ENCODE results near the gene FAM47E. TPM values are rescaled to one million over a fixed set of nuclear protein-coding genes. Genes with fewer than 3 reads are reported as not detected.

FAM47E gene
- total and polyA plus RNA-seq, 7 experiments from 2014 or later: 0.24 to 0.79 (median 0.45) TPM; not detected in 2

GRCh38 chr4:76305033-76305687 is 53.6 kb downstream of the FAM47E start:
- H3K4me1 Mint-ChIP-seq: peaks cover 20 to 47% (median 35%) of the 10 kb centered on the region in 7 donors
- ChIA-PET POLR2A (interaction anchor here (0.9 to 1.3 kb wide), 2 partner anchors 10 to 50 kb away, joined by 3 to 5 read pairs; no protein-coding TSS in a partner anchor), CTCF (interaction anchor here (0.6 to 2.7 kb wide), 4 partner anchors 18 to 125 kb away, joined by 3 to 11 read pairs (median 4); no protein-coding TSS in a partner anchor)
- DNase-seq: peak in 4 of 9 donors; percentile 5 to 14 (median 13)
- H3K36me3 ChIP-seq (ENCODE audit: control insufficient read depth in 2 of 3, insufficient read depth in 3 of 3, low read length in 3 of 3): peaks cover 0 to 5% (median 0%) of the 10 kb centered on the region in 3 experiments
- no peak overlapping the region for H3K27ac ChIP-seq (ENCODE audit: low read depth, low read length)
- H3K9me3 Mint-ChIP-seq: peaks cover 0 to 3% (median 0%) of the 10 kb centered on the region in 11 donors
- peaks cover 0 to 37% (median 5%) of the 10 kb centered on the region in 5 donors for H3K27me3 Mint-ChIP-seq
- H3K27ac Mint-ChIP-seq: peak overlapping the region; percentile 22 to 83 (median 52)
- peak overlapping the region; percentile 75 to 92 (median 82) for H3K4me3 Mint-ChIP-seq
- no peaks in the 10 kb centered on the region for H3K9me3 ChIP-seq (ENCODE audit: control insufficient read depth in 2 of 3, low read length in 3 of 3)
- no peaks in the 10 kb centered on the region for H3K27me3 ChIP-seq (ENCODE audit: control insufficient read depth in 2 of 2, insufficient read depth in 2 of 2, low read length in 2 of 2)
- peaks cover 0 to 13% (median 5%) of the 10 kb centered on the region in 5 donors for H3K36me3 Mint-ChIP-seq
- ATAC-seq: peak; percentile 22
- peak overlapping the region; percentile 62 for H3K4me3 ChIP-seq (ENCODE audit: low read length)
- H3K4me1 ChIP-seq (ENCODE audit: control insufficient read depth in 2 of 2, insufficient read depth in 2 of 2, low read length in 2 of 2): peaks cover 18% of the 10 kb centered on the region in 2 donors
- intact Hi-C loops (cut with micrococcal nuclease): loop anchor here (2.0 to 10.0 kb wide), 2 partner anchors 50 to 92 kb away; partner anchors contain the start of gene SCARB2 (in 1 of the 2)

GRCh38 chr4:76305971-76306881 is 54.7 kb downstream of the FAM47E start, which contains the start of gene STBD1:
TSS of gene STBD1 (plus strand) at chr4:76306733. CDS start at chr4:76306770, 37 bp downstream.
- ATAC-seq: peak; percentile 68
- ChIA-PET POLR2A (interaction anchor here (0.9 to 1.3 kb wide), 4 partner anchors 9 to 92 kb away, joined by 3 to 5 read pairs (median 4); no protein-coding TSS in a partner anchor), CTCF (interaction anchor here (0.9 to 2.7 kb wide), 2 partner anchors 17 to 71 kb away, joined by 3 to 11 read pairs; no protein-coding TSS in a partner anchor)
- Mint-ChIP-seq H3K4me3 (peak within 1 kb of the TSS; percentile 75 to 92 (median 82)), H3K27me3 (peaks cover 0 to 42% (median 5%) of the 10 kb centered on the region in 5 donors), H3K9me3 (peaks cover 0 to 1% (median 0%) of the 10 kb centered on the region in 11 donors), H3K4me1 (peaks cover 20 to 37% (median 32%) of the 10 kb centered on the region in 7 donors), H3K27ac (peak within 1 kb of the TSS in 7 of 9 donors; percentile 22 to 83 (median 63)), H3K36me3 (peaks cover 0 to 13% (median 0%) of the 10 kb centered on the region in 5 donors)
- H3K4me3 ChIP-seq (ENCODE audit: low read length): peak within 1 kb of the TSS; percentile 62
- H3K36me3 ChIP-seq (ENCODE audit: control insufficient read depth in 2 of 3, insufficient read depth in 3 of 3, low read length in 3 of 3): peaks cover 0 to 5% (median 0%) of the 10 kb centered on the region in 3 experiments
- H3K27ac ChIP-seq (ENCODE audit: low read depth, low read length): peak within 1 kb of the TSS; percentile 20
- H3K4me1 ChIP-seq (ENCODE audit: control insufficient read depth in 2 of 2, insufficient read depth in 2 of 2, low read length in 2 of 2): peaks cover 18% of the 10 kb centered on the region in 2 donors
- H3K9me3 ChIP-seq (ENCODE audit: control insufficient read depth in 2 of 3, low read length in 3 of 3): no peaks in the 10 kb centered on the region
- intact Hi-C loops (cut with micrococcal nuclease): loop anchor here (2.0 to 10.0 kb wide), 2 partner anchors 49 to 93 kb away; partner anchors contain the start of gene SCARB2 (in 2 of the 2)
- no peaks in the 10 kb centered on the region for H3K27me3 ChIP-seq (ENCODE audit: control insufficient read depth in 2 of 2, insufficient read depth in 2 of 2, low read length in 2 of 2)
- peak in 7 of 9 donors; percentile 5 to 54 (median 19) for DNase-seq

GRCh38 chr4:76306882-76307659 is 55.5 kb downstream of the FAM47E start:
- POLR2A ChIA-PET: interaction anchor here (1.3 kb wide), 1 partner anchor 10 kb away, joined by 4 read pairs; no protein-coding TSS in a partner anchor
- no peak overlapping the region for H3K27ac ChIP-seq (ENCODE audit: low read depth, low read length)
- CTCF ChIA-PET: interaction anchor here (2.7 kb wide), 1 partner anchor 71 kb away, joined by 11 read pairs; no protein-coding TSS in a partner anchor

GRCh38 chr4:76307660-76308014 is 56.1 kb downstream of the FAM47E start:
- H3K4me3 Mint-ChIP-seq: peak overlapping the region; percentile 57 to 92 (median 78)
- Histone ChIP-seq H3K27me3 (ENCODE audit: control insufficient read depth in 2 of 2, insufficient read depth in 2 of 2, low read length in 2 of 2) (no peaks in the 10 kb centered on the region), H3K4me3 (ENCODE audit: low read length) (no peak overlapping the region), H3K9me3 (ENCODE audit: control insufficient read depth in 2 of 3, low read length in 3 of 3) (no peaks in the 10 kb centered on the region), H3K4me1 (ENCODE audit: control insufficient read depth in 2 of 2, insufficient read depth in 2 of 2, low read length in 2 of 2) (peaks cover 18% of the 10 kb centered on the region in 2 donors), H3K27ac (ENCODE audit: low read depth, low read length) (no peak overlapping the region), H3K36me3 (ENCODE audit: control insufficient read depth in 2 of 3, insufficient read depth in 3 of 3, low read length in 3 of 3) (peaks cover 0 to 5% (median 0%) of the 10 kb centered on the region in 3 experiments)
- ATAC-seq: no peak
- H3K9me3 Mint-ChIP-seq: peaks cover 0 to 1% (median 0%) of the 10 kb centered on the region in 11 donors
- H3K36me3 Mint-ChIP-seq: peaks cover 0 to 11% (median 0%) of the 10 kb centered on the region in 5 donors
- no peak for DNase-seq
- intact Hi-C loops (cut with micrococcal nuclease): loop anchor here (1.0 to 10.0 kb wide), 3 partner anchors 47 to 95 kb away; partner anchors contain the start of gene SCARB2 (in 1 of the 2)
- peaks cover 0 to 45% (median 5%) of the 10 kb centered on the region in 5 donors for H3K27me3 Mint-ChIP-seq
- peak overlapping the region in 1 of 9 donors; percentile 21 for H3K27ac Mint-ChIP-seq
- ChIA-PET CTCF (interaction anchor here (2.7 kb wide), 1 partner anchor 70 kb away, joined by 11 read pairs; no protein-coding TSS in a partner anchor), POLR2A (interaction anchor here (1.3 kb wide), 1 partner anchor 9 kb away, joined by 4 read pairs; no protein-coding TSS in a partner anchor)
- peaks cover 20 to 32% (median 28%) of the 10 kb centered on the region in 7 donors for H3K4me1 Mint-ChIP-seq

More at GRCh38 chr4:76306882-76307659, 55.5 kb downstream of the FAM47E start:
- peaks cover 18% of the 10 kb centered on the region in 2 donors for H3K4me1 ChIP-seq (ENCODE audit: control insufficient read depth in 2 of 2, insufficient read depth in 2 of 2, low read length in 2 of 2)
- H3K9me3 ChIP-seq (ENCODE audit: control insufficient read depth in 2 of 3, low read length in 3 of 3): no peaks in the 10 kb centered on the region
- peak overlapping the region; percentile 62 for H3K4me3 ChIP-seq (ENCODE audit: low read length)
- intact Hi-C loops (cut with micrococcal nuclease): loop anchor here (1.0 to 10.0 kb wide), 3 partner anchors 47 to 94 kb away; partner anchors contain the start of gene SCARB2 (in 1 of the 2)
- ATAC-seq (peak; percentile 32), DNase-seq (peak in 5 of 9 donors; percentile 1 to 28 (median 6))
- peaks cover 0 to 45% (median 5%) of the 10 kb centered on the region in 5 donors for H3K27me3 Mint-ChIP-seq
- peak overlapping the region; percentile 74 to 92 (median 80) for H3K4me3 Mint-ChIP-seq
- H3K27ac Mint-ChIP-seq: peak overlapping the region in 2 of 9 donors; percentile 19 to 21
- H3K36me3 ChIP-seq (ENCODE audit: control insufficient read depth in 2 of 3, insufficient read depth in 3 of 3, low read length in 3 of 3): peaks cover 0 to 5% (median 0%) of the 10 kb centered on the region in 3 experiments
- H3K9me3 Mint-ChIP-seq: peaks cover 0 to 1% (median 0%) of the 10 kb centered on the region in 11 donors
- H3K27me3 ChIP-seq (ENCODE audit: control insufficient read depth in 2 of 2, insufficient read depth in 2 of 2, low read length in 2 of 2): no peaks in the 10 kb centered on the region
- peaks cover 0 to 13% (median 0%) of the 10 kb centered on the region in 5 donors for H3K36me3 Mint-ChIP-seq
- peaks cover 20 to 32% (median 30%) of the 10 kb centered on the region in 7 donors for H3K4me1 Mint-ChIP-seq

- Mint-ChIP-seq H3K9me3 (peaks cover 0 to 1% (median 0%) of the 10 kb centered on the region in 11 donors), H3K4me1 (peaks cover 16 to 28% (median 21%) of the 10 kb centered on the region in 7 donors), H3K36me3 (peaks cover 0 to 10% (median 0%) of the 10 kb centered on the region in 5 donors), H3K4me3 (peak overlapping the region in 6 of 10 donors; percentile 1 to 63 (median 22)), H3K27me3 (peaks cover 0 to 41% (median 0%) of the 10 kb centered on the region in 5 donors), H3K27ac (peak overlapping the region in 1 of 9 donors; percentile 3)
- Histone ChIP-seq H3K4me3 (ENCODE audit: low read length) (no peak overlapping the region), H3K27ac (ENCODE audit: low read depth, low read length) (no peak overlapping the region), H3K9me3 (ENCODE audit: control insufficient read depth in 2 of 3, low read length in 3 of 3) (no peaks in the 10 kb centered on the region), H3K27me3 (ENCODE audit: control insufficient read depth in 2 of 2, insufficient read depth in 2 of 2, low read length in 2 of 2) (no peaks in the 10 kb centered on the region), H3K36me3 (ENCODE audit: control insufficient read depth in 2 of 3, insufficient read depth in 3 of 3, low read length in 3 of 3) (peaks cover 0 to 5% (median 0%) of the 10 kb centered on the region in 3 experiments), H3K4me1 (ENCODE audit: control insufficient read depth in 2 of 2, insufficient read depth in 2 of 2, low read length in 2 of 2) (peaks cover 18% of the 10 kb centered on the region in 2 donors)
- ATAC-seq (no peak), DNase-seq (no peak)
- CTCF ChIA-PET: interaction anchor here (0.6 kb wide), 1 partner anchor 66 kb away, joined by 3 read pairs; no protein-coding TSS in a partner anchor
- intact Hi-C loops (cut with micrococcal nuclease): loop anchor here in 1 of 2 donors (10.0 kb wide), 1 partner anchor 46 kb away; no protein-coding TSS in a partner anchor
- POLR2A ChIA-PET: no interaction called here
Measured at GRCh38 chr4:76308548-76308947, 57.0 kb downstream of the FAM47E start.

Data from naive thymus-derived CD4-positive, alpha-beta T cell (primary cell).